Renal cortical epithelial cell (primary cell): ENCODE measurements around the gene SMARCB1. TPM values are rescaled to one million over a fixed set of nuclear protein-coding genes. Genes with fewer than 3 reads are reported as not detected.

ENCODE experiments used
- DNase-seq: peaks from one replicate; pipeline ENCODE4 v3.0.0-alpha.2; 2011; ENCODE audit warnings: low read depth
- total RNA-seq: library from RNA; depleted of rRNA; stranded (reverse); fragments of >200 nt; gene quantifications from 2 replicates; pipeline ENCODE4 v1.2.3, GENCODE V29; 2014

SMARCB1 gene
- total RNA-seq, 1 donor from 2014 or later: 35.2 TPM

DNA sequence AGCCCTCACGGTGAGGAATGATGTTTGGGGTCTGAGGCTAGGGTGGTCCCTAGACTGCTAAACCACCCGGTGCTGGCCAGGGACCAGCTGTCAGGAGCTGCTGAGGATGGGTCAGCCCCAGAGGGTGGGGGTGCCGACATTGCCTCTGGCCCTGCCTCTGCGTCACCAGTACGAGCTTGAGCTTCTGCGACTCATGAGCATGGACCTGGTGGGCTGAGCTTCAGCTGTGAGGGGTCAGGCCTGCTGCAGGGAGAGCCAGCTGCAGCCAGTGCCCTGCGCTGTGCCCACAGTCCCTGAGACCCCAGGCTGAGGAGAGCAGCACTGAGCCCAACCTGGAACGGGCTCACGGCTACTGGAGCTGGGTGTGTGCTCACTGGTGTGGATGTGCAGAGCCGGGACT, 45.0 kb downstream of the SMARCB1 start:
- DNase-seq: no peak

- DNase-seq: no peak
These were observed 45.7 kb downstream of the SMARCB1 start for GRCh38 chr22:23832226-23833016.

GRCh38 chr22:23833017-23833751, 46.4 kb downstream of the SMARCB1 start:
- DNase-seq: no peak

DNA sequence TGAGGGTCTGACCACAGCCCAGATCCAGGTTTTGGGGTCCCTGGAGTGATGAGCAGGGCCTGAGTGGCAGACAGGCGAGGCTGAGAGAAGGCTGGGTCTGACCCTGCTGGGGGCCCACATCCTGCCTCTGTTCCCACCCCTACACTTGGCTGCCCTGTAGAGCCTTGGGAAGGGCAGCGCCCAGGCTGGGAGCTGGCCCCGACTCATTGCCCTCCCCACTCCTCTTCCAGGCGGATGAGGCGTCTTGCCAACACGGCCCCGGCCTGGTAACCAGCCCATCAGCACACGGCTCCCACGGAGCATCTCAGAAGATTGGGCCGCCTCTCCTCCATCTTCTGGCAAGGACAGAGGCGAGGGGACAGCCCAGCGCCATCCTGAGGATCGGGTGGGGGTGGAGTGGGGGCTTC, 47.1 kb downstream of the SMARCB1 start:
- DNase-seq: no peak

DNA sequence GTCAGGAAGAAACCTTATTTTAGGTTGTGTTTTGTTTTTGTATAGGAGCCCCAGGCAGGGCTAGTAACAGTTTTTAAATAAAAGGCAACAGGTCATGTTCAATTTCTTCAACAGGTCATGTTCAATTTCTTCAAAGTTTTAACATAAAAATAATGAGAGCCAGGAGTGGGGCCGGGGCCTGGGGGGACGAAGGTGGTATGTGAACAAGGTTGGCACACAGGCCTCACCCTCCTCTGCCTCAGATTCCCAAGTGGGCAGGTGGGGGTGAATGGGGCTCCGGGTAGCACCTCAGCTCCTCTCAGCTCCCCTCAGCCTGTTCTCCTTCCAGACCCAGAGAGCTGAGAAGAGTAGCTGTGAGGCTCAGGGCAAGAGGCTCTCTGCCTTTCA, 47.6 kb downstream of the SMARCB1 start:
- no peak for DNase-seq

- DNase-seq: no peak
These were observed 48.2 kb downstream of the SMARCB1 start for GRCh38 chr22:23834793-23835483.

DNA sequence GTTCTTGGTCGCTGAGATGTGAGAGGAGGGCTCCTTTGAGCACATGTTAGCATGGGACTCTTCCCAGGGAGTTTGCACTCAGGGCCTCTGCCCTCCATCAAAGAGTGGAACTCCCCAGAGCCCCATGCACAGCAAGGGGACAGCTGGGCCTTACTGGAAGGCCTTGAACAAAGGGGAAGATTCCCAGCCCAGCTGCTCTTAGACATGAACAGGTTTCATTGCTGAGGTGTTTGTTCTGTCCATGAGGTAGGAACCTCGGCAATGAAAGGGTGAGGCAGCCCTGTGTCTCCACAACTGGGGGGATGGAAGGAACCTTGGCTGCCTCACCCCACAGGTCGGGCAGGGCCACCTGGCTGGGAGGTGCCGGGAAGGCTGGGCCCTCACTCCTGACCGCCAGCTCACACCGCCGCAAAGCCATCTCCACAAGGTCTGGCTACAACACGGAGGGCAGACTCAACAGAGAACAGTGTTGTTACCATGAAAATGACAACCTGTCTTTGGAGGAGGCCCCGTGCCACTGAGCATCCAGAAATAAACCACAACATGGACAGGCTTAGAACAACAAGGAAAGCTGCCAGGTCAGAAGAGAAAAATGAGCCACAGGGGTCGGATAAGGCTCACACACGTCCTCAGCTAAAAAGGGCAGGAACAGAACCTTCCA, 48.8 kb downstream of the SMARCB1 start:
- no peak for DNase-seq

DNA sequence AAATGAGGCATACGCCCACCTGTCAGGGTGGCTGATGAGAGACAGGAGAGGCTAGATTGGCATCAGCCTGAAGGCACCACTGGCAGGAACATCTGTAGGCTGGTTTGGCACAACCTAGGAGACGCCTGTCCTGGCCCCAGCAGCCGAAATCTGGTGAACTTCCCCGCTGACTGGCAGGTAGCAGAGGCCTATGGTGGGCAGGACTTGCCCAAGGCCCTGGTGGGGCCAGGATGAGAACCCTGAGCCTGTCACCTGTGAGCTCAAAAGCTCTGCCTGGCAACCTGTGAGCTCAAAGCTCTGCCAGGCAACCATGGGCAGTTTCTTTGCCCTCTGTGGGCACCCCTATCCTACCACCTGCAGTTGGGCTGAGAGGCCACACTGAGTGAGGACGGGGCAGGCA, 49.5 kb downstream of the SMARCB1 start:
- no peak for DNase-seq

GRCh38 chr22:23836692-23837495, 50.1 kb downstream of the SMARCB1 start:
- no peak for DNase-seq

GRCh38 chr22:23837496-23837859, 50.7 kb downstream of the SMARCB1 start:
- DNase-seq: no peak

GRCh38 chr22:23837911-23838680, 51.3 kb downstream of the SMARCB1 start:
- no peak for DNase-seq

DNA sequence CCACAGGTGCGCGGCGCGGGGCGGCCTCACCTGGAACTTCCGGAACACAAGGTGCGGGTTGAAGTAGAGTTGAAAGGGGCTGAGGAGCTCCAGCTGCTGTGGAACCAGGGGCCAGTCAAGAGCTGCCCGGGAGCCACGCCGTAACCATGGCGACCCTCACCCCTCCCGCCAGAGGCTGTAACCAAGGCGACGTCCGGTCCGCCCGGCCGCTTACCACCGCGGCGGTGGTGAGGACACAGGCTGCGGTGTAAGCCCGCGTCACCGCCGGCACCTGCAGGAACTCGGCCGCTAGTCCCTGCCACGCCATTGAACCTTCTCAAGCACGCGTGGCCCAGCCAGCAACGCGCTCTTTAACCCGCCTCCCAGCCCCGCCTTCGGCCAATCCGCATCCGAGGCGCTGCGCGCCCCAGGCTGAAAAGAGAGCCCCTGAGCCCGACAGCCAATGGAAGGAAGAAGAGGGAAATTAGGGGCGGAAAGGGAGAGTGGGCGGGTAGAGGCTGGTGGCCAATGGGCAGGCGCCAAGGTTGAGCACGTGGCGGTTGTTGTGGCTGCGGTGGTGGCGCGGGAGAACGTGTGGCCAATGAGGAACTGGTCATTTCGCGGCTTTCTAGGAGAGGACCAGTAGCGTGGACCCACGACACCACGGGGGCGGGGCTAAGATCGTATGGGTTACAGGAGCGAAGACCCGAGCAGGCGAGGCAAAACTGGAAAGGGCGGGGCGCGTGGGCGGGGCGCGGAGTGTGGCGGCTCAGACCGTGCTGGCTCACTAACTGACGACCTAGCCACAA, 52.1 kb downstream of the SMARCB1 start, which contains the start of gene DERL3:
Gene DERL3, minus strand, starts transcription at position 326 of the 788 bp plus-strand sequence. Its CDS starts 19 bp downstream, at position 307.
- DNase-seq: peak; percentile 96

GRCh38 chr22:23840026-23840425, 53.3 kb downstream of the SMARCB1 start:
- DNase-seq: no peak

- no peak for DNase-seq
These were observed 54.5 kb downstream of the SMARCB1 start for GRCh38 chr22:23841292-23841691.

GRCh38 chr22:23841736-23842445, 55.1 kb downstream of the SMARCB1 start:
- DNase-seq: no peak

GRCh38 chr22:23842599-23842998, 55.8 kb downstream of the SMARCB1 start:
- no peak for DNase-seq

- DNase-seq: no peak
These were observed 58.0 kb downstream of the SMARCB1 start for GRCh38 chr22:23844739-23845202.

DNA sequence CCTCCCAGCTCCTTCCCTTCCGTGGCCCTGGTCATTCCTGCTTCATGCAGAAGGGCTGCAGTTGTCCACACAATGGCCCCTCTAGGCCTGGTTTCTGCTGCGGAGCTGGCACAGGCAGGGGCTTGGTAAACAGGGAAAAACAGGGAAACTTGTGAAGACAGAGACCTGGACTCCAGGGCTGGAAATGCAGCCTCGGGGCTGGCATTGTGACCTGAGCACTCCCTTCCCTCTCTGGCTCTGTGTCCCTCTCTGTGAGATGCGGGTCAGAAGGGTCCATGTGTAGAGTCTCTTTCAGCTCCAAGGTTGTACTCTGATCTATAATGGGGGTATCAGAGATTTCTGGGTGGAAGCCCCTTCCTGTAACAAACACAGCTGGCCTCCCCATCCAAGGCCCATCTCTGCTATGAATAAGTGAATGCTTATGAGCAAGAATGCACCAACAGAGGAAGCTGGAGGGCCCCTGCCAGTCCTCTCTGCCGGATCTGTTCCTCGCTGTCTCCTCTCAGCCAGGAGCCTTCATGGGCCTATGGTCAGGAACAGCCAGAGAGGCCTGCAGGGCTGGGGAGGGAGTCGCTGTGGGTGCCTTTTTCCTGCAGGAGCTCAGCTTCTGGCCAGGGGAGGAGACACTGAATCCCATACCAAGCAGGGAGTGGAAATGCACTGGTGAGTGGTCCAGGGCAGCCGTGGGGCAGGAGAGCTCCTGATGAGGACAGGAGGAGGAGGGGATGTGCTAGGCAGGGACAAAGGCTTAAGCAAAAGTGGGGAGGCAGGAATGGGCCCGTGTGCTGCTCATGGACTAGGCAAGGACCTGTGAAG, 58.7 kb downstream of the SMARCB1 start:
- DNase-seq: no peak
